SKM-1 treated with dmso at 0.1 percent for 144 hours (cell line): ENCODE data around the gene BCL2A1.
"Not testable (repeated sequence)": the region's sequence is repeated elsewhere in the genome, so short reads cannot be mapped to it uniquely, and the experiment has no call there.

ENCODE experiments used
- DNase-seq: peaks from one replicate; lab custom pipeline; 2025; ENCODE audit not compliant: unreplicated experiment; lab: John Stamatoyannopoulos, UW

The BCL2A1 gene

GRCh38 chr15:79989682-79990081, 18.7 kb upstream of the BCL2A1 start:
- DNase-seq: peak; percentile 92

DNA sequence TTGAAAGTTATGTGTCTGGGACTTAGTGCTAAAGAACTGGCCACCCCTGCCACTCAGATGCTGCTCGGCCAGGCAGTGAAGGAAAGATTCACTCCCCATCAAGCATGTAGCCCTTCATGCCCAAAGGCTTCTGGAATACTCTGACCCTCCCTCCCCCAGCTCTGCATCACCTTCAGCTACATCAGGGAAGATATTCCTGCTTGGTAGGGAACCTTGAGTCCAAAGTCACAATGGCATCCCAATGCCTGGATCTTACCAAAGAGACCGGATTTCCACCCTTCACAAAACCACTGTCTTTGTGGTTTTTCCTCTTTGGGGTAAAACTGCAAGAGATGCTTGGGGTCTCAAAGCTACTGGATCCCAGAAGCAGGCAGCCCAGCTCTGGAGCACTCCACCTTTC, 18.2 kb upstream of the BCL2A1 start:
- no peak for DNase-seq

GRCh38 chr15:79988448-79989117, 17.6 kb upstream of the BCL2A1 start:
- no peak for DNase-seq

- no peak for DNase-seq
Observed at GRCh38 chr15:79987969-79988368, 17.0 kb upstream of the BCL2A1 start.

GRCh38 chr15:79987569-79987955, 16.6 kb upstream of the BCL2A1 start:
- DNase-seq: no peak

DNA sequence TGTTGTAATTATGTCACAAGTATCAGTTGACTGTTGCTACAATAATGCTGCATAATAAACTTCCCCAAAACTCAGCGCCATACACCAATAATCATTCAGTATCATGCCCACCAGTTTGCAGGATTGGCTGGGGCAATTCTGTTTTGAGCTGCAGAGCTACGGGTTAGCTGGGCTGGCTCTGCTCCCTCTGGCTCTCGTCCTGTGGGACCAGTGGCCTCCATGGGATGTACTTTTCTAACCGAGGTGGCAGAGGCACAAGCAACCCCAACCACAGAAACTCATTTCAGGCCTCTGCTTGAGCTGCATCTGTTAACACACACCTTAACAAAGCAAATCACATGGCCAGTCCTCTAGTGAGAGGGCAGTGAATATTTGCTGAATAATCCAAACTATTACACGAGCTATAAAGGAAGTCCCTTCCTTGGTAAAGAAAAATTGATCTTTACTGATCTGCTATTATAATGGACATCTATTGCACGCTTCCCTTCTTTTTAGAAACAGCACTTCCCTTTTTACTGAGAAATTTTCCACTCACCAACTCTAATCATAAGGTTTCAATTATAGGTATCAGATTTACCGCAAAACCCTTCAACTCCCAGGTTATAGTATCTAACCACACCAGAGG, 10.9 kb upstream of the BCL2A1 start:
- DNase-seq: peak; percentile 68

GRCh38 chr15:79978655-79979514, 7.9 kb upstream of the BCL2A1 start:
- peak; percentile 75 for DNase-seq

- DNase-seq: no peak
Observed at GRCh38 chr15:79978260-79978654, 7.3 kb upstream of the BCL2A1 start.

DNA sequence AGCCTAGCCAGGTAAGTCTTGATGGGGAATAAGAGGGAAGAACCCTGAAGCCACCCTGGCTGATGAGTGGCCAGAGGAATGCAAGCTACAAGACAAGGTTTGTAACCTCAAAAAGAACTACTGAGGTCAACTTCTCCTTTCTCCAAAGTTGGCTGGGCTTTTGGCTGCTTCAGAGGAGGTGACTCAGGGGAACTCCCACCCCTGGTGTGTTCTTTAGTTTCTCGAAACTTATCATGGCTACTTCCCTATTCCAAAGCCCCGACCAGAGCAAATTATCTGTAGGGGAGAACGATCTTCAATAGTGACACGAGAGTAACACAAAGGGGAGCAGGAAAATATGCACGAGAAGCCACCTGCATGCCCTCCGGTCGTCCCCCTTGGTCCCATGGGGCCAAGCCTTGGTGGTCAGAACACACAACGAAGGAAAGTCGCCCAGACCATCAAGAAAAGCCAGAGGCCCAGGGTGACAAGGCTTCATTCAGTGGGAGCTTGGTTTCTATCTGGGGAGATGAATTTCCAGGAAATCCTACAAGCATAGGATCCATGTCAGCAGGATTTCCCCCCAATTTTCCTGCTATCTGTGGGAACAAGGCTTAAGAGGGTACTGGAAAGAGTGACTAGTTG, 6.5 kb upstream of the BCL2A1 start:
- DNase-seq: peak; percentile 96

DNA sequence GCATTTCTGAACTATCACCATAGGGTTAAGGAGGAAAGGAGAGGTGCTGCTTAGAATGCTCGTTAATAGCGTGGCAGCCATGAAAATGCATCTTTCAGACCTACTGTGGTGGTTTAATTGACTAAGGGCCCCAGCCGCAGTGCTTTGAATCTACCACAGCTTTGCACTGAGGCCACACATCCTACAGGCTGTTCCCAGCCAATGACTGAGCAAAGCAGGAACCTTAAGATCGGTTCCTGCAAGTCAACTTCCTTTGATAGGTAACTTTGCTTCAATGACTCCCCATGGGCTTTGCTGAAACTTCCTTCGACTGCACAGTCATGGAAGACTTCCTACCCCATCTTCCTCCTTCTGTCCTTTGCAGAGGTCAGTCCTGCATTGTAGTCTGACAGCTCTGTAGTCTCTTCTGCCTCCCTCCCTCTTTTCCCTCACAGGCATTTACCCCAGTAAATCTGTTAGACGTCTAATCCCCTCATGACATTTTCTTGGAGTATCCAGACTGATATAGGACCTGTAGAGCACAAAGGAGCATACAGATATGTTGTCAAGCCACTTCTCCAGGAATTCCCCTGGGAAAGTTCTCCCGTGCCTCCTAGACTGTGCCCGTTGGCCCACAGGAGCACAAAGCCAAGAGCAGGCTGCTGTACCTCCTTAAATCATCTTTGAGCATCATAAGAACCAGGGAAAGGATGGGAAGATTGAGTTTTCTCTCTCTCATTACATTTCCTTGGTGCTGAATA, 2.6 kb upstream of the BCL2A1 start:
- peak; percentile 31 for DNase-seq

- no peak for DNase-seq
Observed at GRCh38 chr15:79972863-79973262, 1.9 kb upstream of the BCL2A1 start.

DNA sequence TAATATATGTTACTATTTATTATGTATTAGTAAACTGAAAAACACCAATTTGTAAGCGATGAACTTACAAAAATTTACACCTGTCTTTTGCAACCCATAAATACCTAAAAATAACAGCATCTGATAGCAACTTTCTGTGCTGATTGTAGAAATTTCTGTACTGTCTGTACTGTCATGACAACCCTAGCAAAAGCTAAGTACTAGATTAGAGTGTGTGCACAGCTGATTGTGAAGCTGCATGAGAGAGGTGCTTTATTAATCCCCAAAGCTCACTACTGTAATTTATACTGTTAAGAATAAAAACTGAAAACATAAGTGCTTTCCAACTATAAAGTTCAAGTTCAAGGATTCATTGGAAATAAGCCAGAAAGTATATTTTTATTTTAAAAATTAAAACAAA, 815 bp downstream of the BCL2A1 start:
- no peak for DNase-seq

DNA sequence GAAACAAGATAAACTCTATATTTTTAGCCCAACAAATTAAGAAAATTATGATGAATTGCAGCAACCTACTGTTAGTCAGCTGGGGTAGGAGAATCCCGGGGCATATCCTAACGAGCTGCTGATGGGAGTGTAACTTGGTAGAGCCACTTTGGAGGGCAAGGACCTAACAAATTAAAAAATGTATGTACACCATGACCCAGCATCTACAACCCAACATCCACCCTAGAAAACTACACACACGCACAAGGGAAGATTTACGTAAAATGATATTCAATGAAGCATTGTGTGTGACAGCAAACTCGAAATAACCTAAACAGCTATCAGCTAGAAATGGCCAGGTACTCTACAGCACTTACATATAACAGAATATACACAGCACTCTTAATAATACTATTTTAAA, 1.9 kb downstream of the BCL2A1 start:
- no peak for DNase-seq

GRCh38 chr15:79967298-79968182, 3.5 kb downstream of the BCL2A1 start:
- no peak for DNase-seq

DNA sequence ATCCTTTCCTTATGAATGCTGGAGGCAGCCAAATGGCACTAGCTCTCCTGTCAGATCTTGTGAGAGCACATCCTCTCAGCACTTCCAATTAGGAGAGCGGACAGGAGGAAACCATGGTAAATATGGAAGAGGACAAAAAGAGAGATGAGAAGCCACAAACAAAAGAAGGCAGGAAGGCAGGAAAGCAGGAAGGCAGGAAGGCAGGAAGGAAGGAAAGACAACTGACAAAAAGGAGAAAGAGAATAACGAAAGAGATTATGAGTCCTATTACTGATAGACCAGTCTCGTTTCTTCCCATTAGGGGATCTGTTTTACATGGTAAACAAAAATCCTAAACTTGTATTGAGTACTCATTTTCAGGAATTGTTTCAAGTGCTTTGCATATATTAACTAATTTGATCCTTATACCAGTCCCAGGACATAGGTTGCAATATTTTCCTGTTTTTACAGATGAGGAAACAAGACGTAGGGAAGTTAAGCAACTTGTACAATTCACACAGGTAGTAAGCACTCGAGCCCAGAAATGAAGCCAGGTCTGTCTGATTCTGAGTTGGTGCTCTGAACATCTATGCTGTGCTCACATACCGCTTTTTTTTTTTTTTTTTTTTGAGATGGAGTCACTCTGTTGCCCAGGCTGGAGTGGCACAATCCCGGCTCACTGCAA, 4.2 kb downstream of the BCL2A1 start:
- no peak for DNase-seq

DNA sequence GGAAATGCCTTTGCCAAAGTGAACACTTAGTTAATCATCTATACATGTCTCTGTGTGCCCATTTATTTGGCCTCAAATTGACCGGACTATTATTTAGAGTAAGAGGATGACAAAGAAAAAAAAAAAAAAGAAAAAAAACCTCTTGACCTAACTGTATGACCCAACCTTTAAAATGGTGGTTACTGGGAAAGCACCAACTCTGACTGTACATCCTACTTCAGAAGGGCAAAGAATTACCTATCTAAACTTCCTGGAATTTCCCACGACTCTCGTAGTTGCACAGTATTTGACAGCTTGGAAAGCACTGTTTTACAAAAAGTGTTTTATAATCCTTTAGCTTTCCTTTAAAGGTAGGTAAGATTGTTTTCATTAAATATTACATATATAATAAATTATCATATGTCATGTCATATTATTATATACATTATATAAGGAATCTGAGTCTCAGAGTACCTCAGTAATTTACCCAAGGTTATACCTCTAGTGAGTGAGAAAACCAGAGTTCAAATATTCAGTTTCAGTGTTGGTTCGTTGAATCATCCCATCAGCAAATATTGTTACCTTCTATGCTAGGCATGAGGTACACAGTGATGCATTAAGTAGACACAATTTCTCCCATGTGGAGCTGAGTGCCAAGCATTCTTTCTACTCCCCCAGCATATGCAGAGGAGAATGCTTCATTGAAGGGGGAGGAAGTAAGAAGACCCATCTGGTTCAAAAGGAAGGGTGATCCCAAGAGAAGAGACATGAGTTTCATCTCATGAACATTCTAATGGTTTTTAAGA, 5.0 kb downstream of the BCL2A1 start:
- no peak for DNase-seq

- DNase-seq: no peak
Observed at GRCh38 chr15:79964232-79964805, 6.7 kb downstream of the BCL2A1 start.

- DNase-seq: not testable (repeated sequence)
Observed at GRCh38 chr15:79962921-79963320, 8.1 kb downstream of the BCL2A1 start.
